Neural progenitor cell (in vitro differentiated cells): ENCODE measurements around the gene PPP1R3E. TPM values are rescaled to one million over a fixed set of nuclear protein-coding genes. Genes with fewer than 3 reads are reported as not detected.

Experiments
- DNase-seq: peaks from one replicate; pipeline ENCODE4 v3.0.0-alpha.2; 2016; ENCODE audit warnings: low spot score
- H2AFZ ChIP-seq: fragments of 200-600 bp; sonication (generic); replicated peaks from 2 replicates; pipeline ENCODE4 v1.6.1; 2016; ENCODE audit warnings: antibody characterized with exemption
- H3F3A ChIP-seq: fragments of 200-600 bp; sonication (generic); 2 replicates; pipeline ENCODE4 v1.6.1; 2016; ENCODE audit warnings: antibody characterized with exemption, low read depth
- H3K27ac ChIP-seq: fragments of 200-600 bp; sonication (generic); 2 replicates; pipeline ENCODE4 v1.5.1; 2016; ENCODE audit warnings: mild to moderate bottlenecking
- H3K27me3 ChIP-seq: fragments of 200-600 bp; sonication (generic); 2 replicates; pipeline ENCODE4 v1.6.1; 2016; ENCODE audit warnings: mild to moderate bottlenecking, moderate library complexity
- H3K36me3 ChIP-seq: fragments of 200-600 bp; sonication (generic); 2 replicates; pipeline ENCODE4 v1.5.1; 2016
- H3K4me1 ChIP-seq: fragments of 200-600 bp; sonication (generic); 2 replicates; pipeline ENCODE4 v1.6.1; 2016; ENCODE audit warnings: mixed run types
- H3K4me2 ChIP-seq: fragments of 200-600 bp; sonication (generic); 2 replicates; pipeline ENCODE4 v1.6.1; 2016
- H3K4me3 ChIP-seq: fragments of 200-600 bp; sonication (generic); 2 replicates; pipeline ENCODE4 v1.5.1; 2016
- H3K79me2 ChIP-seq: fragments of 200-600 bp; sonication (generic); 2 replicates; pipeline ENCODE4 v1.6.1; 2016; ENCODE audit warnings: low read depth
- H3K9ac ChIP-seq: fragments of 200-600 bp; sonication (generic); 2 replicates; pipeline ENCODE4 v1.6.1; 2016
- H3K9me3 ChIP-seq: fragments of 200-600 bp; sonication (generic); 2 replicates; pipeline ENCODE4 v1.5.1; 2016; ENCODE audit warnings: low read depth
- H4K20me1 ChIP-seq: fragments of 200-600 bp; sonication (generic); 2 replicates; pipeline ENCODE4 v1.6.1; 2016; ENCODE audit warnings: low read depth
- H3K27ac Mint-ChIP-seq: 3 replicates; pipeline ENCODE4 v1.8.0; 2021; ENCODE audit warnings: mixed read lengths
- H3K27me3 Mint-ChIP-seq: 2 replicates; pipeline ENCODE4 v1.8.0; 2022; ENCODE audit warnings: low read depth, mild to moderate bottlenecking, inconsistent platforms, moderate library complexity, mixed read lengths; ENCODE audit not compliant: insufficient read depth
- H3K36me3 Mint-ChIP-seq: 3 replicates; pipeline ENCODE4 v1.8.0; 2021; ENCODE audit warnings: mixed read lengths
- H3K4me1 Mint-ChIP-seq: 3 replicates; pipeline ENCODE4 v1.8.0; 2021; ENCODE audit warnings: mixed read lengths
- H3K4me3 Mint-ChIP-seq: 3 replicates; pipeline ENCODE4 v1.8.0; 2021; ENCODE audit warnings: mild to moderate bottlenecking, moderate library complexity, mixed read lengths
- H3K9me3 Mint-ChIP-seq: 3 replicates; pipeline ENCODE4 v1.8.0; 2020; ENCODE audit warnings: mixed read lengths
- EZH2 ChIP-seq: fragments of 200-600 bp; sonication (generic); IDR thresholded peaks from 2 replicates; pipeline ENCODE4 v1.6.1; 2017; ENCODE audit warnings: antibody characterized with exemption, mild to moderate bottlenecking, moderate library complexity
- EZH2phosphoT487 ChIP-seq: fragments of 200-600 bp; sonication (generic); IDR thresholded peaks from 2 replicates; pipeline ENCODE4 v1.6.1; 2017; ENCODE audit warnings: antibody characterized with exemption
- total RNA-seq: library from RNA; depleted of rRNA; stranded (reverse); fragments of >200 nt; gene quantifications from 2 replicates; pipeline ENCODE4 v1.2.3, GENCODE V29; 2015; ENCODE audit warnings: low replicate concordance
- TF ChIP-seq, protein P1 (sequence below): fragments of 200-600 bp; sonication (generic); IDR thresholded peaks from 2 replicates; pipeline ENCODE4 v1.5.1; 2017; ENCODE audit warnings: antibody characterized with exemption, mild to moderate bottlenecking

PPP1R3E gene, protein sequence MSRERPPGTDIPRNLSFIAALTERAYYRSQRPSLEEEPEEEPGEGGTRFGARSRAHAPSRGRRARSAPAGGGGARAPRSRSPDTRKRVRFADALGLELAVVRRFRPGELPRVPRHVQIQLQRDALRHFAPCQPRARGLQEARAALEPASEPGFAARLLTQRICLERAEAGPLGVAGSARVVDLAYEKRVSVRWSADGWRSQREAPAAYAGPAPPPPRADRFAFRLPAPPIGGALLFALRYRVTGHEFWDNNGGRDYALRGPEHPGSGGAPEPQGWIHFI
- total RNA-seq, result 6.3 and 10.6 TPM in 2 replicates

- no peaks in the 10 kb centered on the region for H3K9me3 ChIP-seq
- Mint-ChIP-seq H3K4me1 (peaks cover 35% of the 10 kb centered on the region), H3K27ac (peak within 1 kb of the TSS; percentile 96), H3K4me3 (peak within 1 kb of the TSS; percentile 97), H3K9me3 (peaks cover 4% of the 10 kb centered on the region), H3K36me3 (peaks cover 4% of the 10 kb centered on the region), H3K27me3 (peaks cover 9% of the 10 kb centered on the region)
- no peak within 1 kb of the TSS for H3K9ac ChIP-seq
- H3K4me3 ChIP-seq, result peak within 1 kb of the TSS; percentile 96
- H3K4me1 ChIP-seq, result peaks cover 14% of the 10 kb centered on the region
- no peak for TF ChIP-seq EZH2phosphoT487
- TF ChIP-seq, protein P1, sequence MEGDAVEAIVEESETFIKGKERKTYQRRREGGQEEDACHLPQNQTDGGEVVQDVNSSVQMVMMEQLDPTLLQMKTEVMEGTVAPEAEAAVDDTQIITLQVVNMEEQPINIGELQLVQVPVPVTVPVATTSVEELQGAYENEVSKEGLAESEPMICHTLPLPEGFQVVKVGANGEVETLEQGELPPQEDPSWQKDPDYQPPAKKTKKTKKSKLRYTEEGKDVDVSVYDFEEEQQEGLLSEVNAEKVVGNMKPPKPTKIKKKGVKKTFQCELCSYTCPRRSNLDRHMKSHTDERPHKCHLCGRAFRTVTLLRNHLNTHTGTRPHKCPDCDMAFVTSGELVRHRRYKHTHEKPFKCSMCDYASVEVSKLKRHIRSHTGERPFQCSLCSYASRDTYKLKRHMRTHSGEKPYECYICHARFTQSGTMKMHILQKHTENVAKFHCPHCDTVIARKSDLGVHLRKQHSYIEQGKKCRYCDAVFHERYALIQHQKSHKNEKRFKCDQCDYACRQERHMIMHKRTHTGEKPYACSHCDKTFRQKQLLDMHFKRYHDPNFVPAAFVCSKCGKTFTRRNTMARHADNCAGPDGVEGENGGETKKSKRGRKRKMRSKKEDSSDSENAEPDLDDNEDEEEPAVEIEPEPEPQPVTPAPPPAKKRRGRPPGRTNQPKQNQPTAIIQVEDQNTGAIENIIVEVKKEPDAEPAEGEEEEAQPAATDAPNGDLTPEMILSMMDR, result no peak
- TF ChIP-seq EZH2, result no peak
- no peaks in the 10 kb centered on the region for H4K20me1 ChIP-seq
- peak; percentile 84 for DNase-seq
- peak within 1 kb of the TSS; percentile 64 for H3K27ac ChIP-seq
- H3K36me3 ChIP-seq, result no peaks in the 10 kb centered on the region
- peak within 1 kb of the TSS; percentile 79 for H3K4me2 ChIP-seq
- peaks cover 8% of the 10 kb centered on the region for H3K79me2 ChIP-seq
- peaks cover 15% of the 10 kb centered on the region for H3K27me3 ChIP-seq
- H2AFZ ChIP-seq, result peak within 1 kb of the TSS; percentile 73
- H3F3A ChIP-seq, result peaks cover 42% of the 10 kb centered on the region
These were observed at the start of gene PPP1R3E for GRCh38 chr14:23302290-23303225. PPP1R3E (minus strand) TSS chr14:23302859; CDS start chr14:23302576, 283 bp downstream.

GRCh38 chr14:23351681-23352505 lies 49.2 kb upstream of the PPP1R3E start:
- H3K36me3 ChIP-seq, result no peaks in the 10 kb centered on the region
- H3K4me2 ChIP-seq, result peak overlapping the region; percentile 99
- H3K79me2 ChIP-seq, result peaks cover 3% of the 10 kb centered on the region
- peaks cover 5% of the 10 kb centered on the region for H3K4me1 ChIP-seq
- H3K27ac ChIP-seq, result no peak overlapping the region
- Mint-ChIP-seq H3K36me3 (peaks cover 26% of the 10 kb centered on the region), H3K27me3 (peaks cover 20% of the 10 kb centered on the region), H3K27ac (no peak overlapping the region), H3K4me3 (peak overlapping the region; percentile 89), H3K4me1 (peaks cover 19% of the 10 kb centered on the region), H3K9me3 (peaks cover 8% of the 10 kb centered on the region)
- peaks cover 19% of the 10 kb centered on the region for H4K20me1 ChIP-seq
- peaks cover 44% of the 10 kb centered on the region for H3F3A ChIP-seq
- no peak overlapping the region for H3K9ac ChIP-seq
- TF ChIP-seq EZH2phosphoT487, result no peak
- TF ChIP-seq, protein P1, result peak; percentile 53
- TF ChIP-seq EZH2, result no peak
- H3K9me3 ChIP-seq, result no peaks in the 10 kb centered on the region
- peaks cover 9% of the 10 kb centered on the region for H3K27me3 ChIP-seq
- peak overlapping the region; percentile 91 for H3K4me3 ChIP-seq
- peak; percentile 74 for DNase-seq
- peak overlapping the region; percentile 67 for H2AFZ ChIP-seq

GRCh38 chr14:23349156-23349845 lies 46.6 kb upstream of the PPP1R3E start:
- H3K9me3 ChIP-seq, result no peaks in the 10 kb centered on the region
- H3K36me3 Mint-ChIP-seq, result peaks cover 23% of the 10 kb centered on the region
- no peak overlapping the region for H3K4me2 ChIP-seq
- H3K27me3 ChIP-seq, result peaks cover 9% of the 10 kb centered on the region
- peaks cover 9% of the 10 kb centered on the region for H4K20me1 ChIP-seq
- peak overlapping the region; percentile 2 for H3K4me3 Mint-ChIP-seq
- H2AFZ ChIP-seq, result no peak overlapping the region
- H3K4me1 Mint-ChIP-seq, result peaks cover 24% of the 10 kb centered on the region
- no peak overlapping the region for H3K4me3 ChIP-seq
- peaks cover 3% of the 10 kb centered on the region for H3K79me2 ChIP-seq
- H3K36me3 ChIP-seq, result no peaks in the 10 kb centered on the region
- peak overlapping the region; percentile 10 for H3K27ac Mint-ChIP-seq
- no peak overlapping the region for H3K9ac ChIP-seq
- H3K4me1 ChIP-seq, result peaks cover 5% of the 10 kb centered on the region
- TF ChIP-seq, protein P1, result no peak
- no peak for TF ChIP-seq EZH2phosphoT487
- TF ChIP-seq EZH2, result no peak
- peaks cover 23% of the 10 kb centered on the region for H3F3A ChIP-seq
- H3K9me3 Mint-ChIP-seq, result peaks cover 8% of the 10 kb centered on the region
- H3K27ac ChIP-seq, result no peak overlapping the region
- no peak for DNase-seq
- peaks cover 19% of the 10 kb centered on the region for H3K27me3 Mint-ChIP-seq
